Hepatocyte (in vitro differentiated cells): ENCODE measurements around the gene STEAP4.

Source experiments
- EZH2 ChIP-seq: fragments of 200-600 bp; sonication (generic); IDR thresholded peaks from 2 replicates; pipeline ENCODE4 v1.6.1; 2016; ENCODE audit warnings: antibody characterized with exemption, mild to moderate bottlenecking, borderline replicate concordance
- TF ChIP-seq, protein P1 (sequence below): fragments of 200-600 bp; sonication (generic); IDR thresholded peaks from 2 replicates; pipeline ENCODE4 v1.5.1; 2016; ENCODE audit warnings: antibody characterized with exemption, mild to moderate bottlenecking; ENCODE audit not compliant: poor library complexity

DNA sequence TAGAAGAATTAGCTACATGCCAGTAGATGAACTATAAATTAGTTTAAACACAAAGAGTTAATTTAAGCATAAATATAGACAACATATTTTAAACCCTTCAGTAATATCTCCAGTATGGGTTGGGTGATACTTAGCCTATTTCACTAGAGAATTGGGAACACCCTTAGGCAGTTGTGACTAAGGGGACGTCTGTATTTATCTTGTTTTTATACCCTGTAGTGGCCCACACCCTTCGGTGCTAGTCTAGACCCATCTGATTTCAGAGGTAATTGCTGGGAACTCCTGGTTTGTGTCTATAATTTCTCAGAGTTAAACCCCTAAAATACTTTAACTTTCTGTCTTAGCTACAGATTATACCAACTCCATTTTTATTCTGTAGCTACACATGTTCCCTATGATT, 11.5 kb upstream of the STEAP4 start:
- TF ChIP-seq, protein P1, sequence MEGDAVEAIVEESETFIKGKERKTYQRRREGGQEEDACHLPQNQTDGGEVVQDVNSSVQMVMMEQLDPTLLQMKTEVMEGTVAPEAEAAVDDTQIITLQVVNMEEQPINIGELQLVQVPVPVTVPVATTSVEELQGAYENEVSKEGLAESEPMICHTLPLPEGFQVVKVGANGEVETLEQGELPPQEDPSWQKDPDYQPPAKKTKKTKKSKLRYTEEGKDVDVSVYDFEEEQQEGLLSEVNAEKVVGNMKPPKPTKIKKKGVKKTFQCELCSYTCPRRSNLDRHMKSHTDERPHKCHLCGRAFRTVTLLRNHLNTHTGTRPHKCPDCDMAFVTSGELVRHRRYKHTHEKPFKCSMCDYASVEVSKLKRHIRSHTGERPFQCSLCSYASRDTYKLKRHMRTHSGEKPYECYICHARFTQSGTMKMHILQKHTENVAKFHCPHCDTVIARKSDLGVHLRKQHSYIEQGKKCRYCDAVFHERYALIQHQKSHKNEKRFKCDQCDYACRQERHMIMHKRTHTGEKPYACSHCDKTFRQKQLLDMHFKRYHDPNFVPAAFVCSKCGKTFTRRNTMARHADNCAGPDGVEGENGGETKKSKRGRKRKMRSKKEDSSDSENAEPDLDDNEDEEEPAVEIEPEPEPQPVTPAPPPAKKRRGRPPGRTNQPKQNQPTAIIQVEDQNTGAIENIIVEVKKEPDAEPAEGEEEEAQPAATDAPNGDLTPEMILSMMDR = no peak
- no peak for TF ChIP-seq EZH2
